ENCODE measurements around the gene XDH.

The XDH gene

GRCh38 chr2:31426096-31426495 is 11.6 kb upstream of the XDH start:
- Histone ChIP-seq H3K9me3 (ENCODE audit: insufficient read depth, low read depth, low read length) (peaks cover 5% of the 10 kb centered on the region), H3K27ac (ENCODE audit: low read length) (no peak overlapping the region), H3K36me3 (ENCODE audit: insufficient read depth, low read depth, low read length) (no peaks in the 10 kb centered on the region), H3K4me1 (ENCODE audit: insufficient read depth, low read length) (no peaks in the 10 kb centered on the region), H3K27me3 (ENCODE audit: insufficient read depth, low read length) (no peaks in the 10 kb centered on the region), H3K4me3 (ENCODE audit: low read length) (no peak overlapping the region), H3K9ac (ENCODE audit: low read depth, low read length) (no peak overlapping the region)

GRCh38 chr2:31421634-31422033 is 7.1 kb upstream of the XDH start:
- H3K36me3 ChIP-seq (ENCODE audit: insufficient read depth, low read depth, low read length), result no peaks in the 10 kb centered on the region
- no peak overlapping the region for H3K4me3 ChIP-seq (ENCODE audit: low read length)
- H3K27me3 ChIP-seq (ENCODE audit: insufficient read depth, low read length), result no peaks in the 10 kb centered on the region
- peaks cover 5% of the 10 kb centered on the region for H3K9me3 ChIP-seq (ENCODE audit: insufficient read depth, low read depth, low read length)
- no peaks in the 10 kb centered on the region for H3K4me1 ChIP-seq (ENCODE audit: insufficient read depth, low read length)
- H3K9ac ChIP-seq (ENCODE audit: low read depth, low read length), result no peak overlapping the region
- no peak overlapping the region for H3K27ac ChIP-seq (ENCODE audit: low read length)

GRCh38 chr2:31420936-31421335 is 6.4 kb upstream of the XDH start:
- Histone ChIP-seq H3K9me3 (ENCODE audit: insufficient read depth, low read depth, low read length) (peaks cover 5% of the 10 kb centered on the region), H3K36me3 (ENCODE audit: insufficient read depth, low read depth, low read length) (no peaks in the 10 kb centered on the region), H3K9ac (ENCODE audit: low read depth, low read length) (no peak overlapping the region), H3K4me1 (ENCODE audit: insufficient read depth, low read length) (no peaks in the 10 kb centered on the region), H3K4me3 (ENCODE audit: low read length) (no peak overlapping the region), H3K27ac (ENCODE audit: low read length) (no peak overlapping the region), H3K27me3 (ENCODE audit: insufficient read depth, low read length) (no peaks in the 10 kb centered on the region)

- no peaks in the 10 kb centered on the region for H3K27me3 ChIP-seq (ENCODE audit: insufficient read depth, low read length)
- no peaks in the 10 kb centered on the region for H3K36me3 ChIP-seq (ENCODE audit: insufficient read depth, low read depth, low read length)
- no peak overlapping the region for H3K4me3 ChIP-seq (ENCODE audit: low read length)
- no peak overlapping the region for H3K27ac ChIP-seq (ENCODE audit: low read length)
- H3K4me1 ChIP-seq (ENCODE audit: insufficient read depth, low read length), result no peaks in the 10 kb centered on the region
- peaks cover 5% of the 10 kb centered on the region for H3K9me3 ChIP-seq (ENCODE audit: insufficient read depth, low read depth, low read length)
- no peak overlapping the region for H3K9ac ChIP-seq (ENCODE audit: low read depth, low read length)
Measured at GRCh38 chr2:31419386-31419785, 4.8 kb upstream of the XDH start.

- H3K4me1 ChIP-seq (ENCODE audit: insufficient read depth, low read length), result no peaks in the 10 kb centered on the region
- H3K4me3 ChIP-seq (ENCODE audit: low read length), result no peak overlapping the region
Measured at GRCh38 chr2:31415421-31415820, 879 bp upstream of the XDH start.

GRCh38 chr2:31413862-31414550 is 536 bp downstream of the XDH start:
- Histone ChIP-seq H3K4me3 (ENCODE audit: low read length) (no peak overlapping the region), H3K9ac (ENCODE audit: low read depth, low read length) (no peak overlapping the region), H3K9me3 (ENCODE audit: insufficient read depth, low read depth, low read length) (no peaks in the 10 kb centered on the region; the same call in 1 of the 2 replicates), H3K27me3 (ENCODE audit: insufficient read depth, low read length) (no peaks in the 10 kb centered on the region), H3K27ac (ENCODE audit: low read length) (no peak overlapping the region), H3K4me1 (ENCODE audit: insufficient read depth, low read length) (no peaks in the 10 kb centered on the region), H3K36me3 (ENCODE audit: insufficient read depth, low read depth, low read length) (no peaks in the 10 kb centered on the region)

More at GRCh38 chr2:31415421-31415820, 879 bp upstream of the XDH start:
- Histone ChIP-seq H3K36me3 (ENCODE audit: insufficient read depth, low read depth, low read length) (no peaks in the 10 kb centered on the region), H3K9me3 (ENCODE audit: insufficient read depth, low read depth, low read length) (no peaks in the 10 kb centered on the region; the same call in 1 of the 2 replicates), H3K27ac (ENCODE audit: low read length) (no peak overlapping the region), H3K9ac (ENCODE audit: low read depth, low read length) (no peak overlapping the region), H3K27me3 (ENCODE audit: insufficient read depth, low read length) (no peaks in the 10 kb centered on the region)

- H3K36me3 ChIP-seq (ENCODE audit: insufficient read depth, low read depth, low read length), result no peaks in the 10 kb centered on the region
- no peaks in the 10 kb centered on the region for H3K4me1 ChIP-seq (ENCODE audit: insufficient read depth, low read length)
- H3K27me3 ChIP-seq (ENCODE audit: insufficient read depth, low read length), result no peaks in the 10 kb centered on the region
- no peak overlapping the region for H3K9ac ChIP-seq (ENCODE audit: low read depth, low read length)
- H3K9me3 ChIP-seq (ENCODE audit: insufficient read depth, low read depth, low read length), result no peaks in the 10 kb centered on the region; the same call in 1 of the 2 replicates
- H3K4me3 ChIP-seq (ENCODE audit: low read length), result no peak overlapping the region
- no peak overlapping the region for H3K27ac ChIP-seq (ENCODE audit: low read length)
Measured at GRCh38 chr2:31413025-31413424, 1.5 kb downstream of the XDH start.

- H3K36me3 ChIP-seq (ENCODE audit: insufficient read depth, low read depth, low read length), result no peaks in the 10 kb centered on the region
- no peak overlapping the region for H3K9ac ChIP-seq (ENCODE audit: low read depth, low read length)
- H3K27me3 ChIP-seq (ENCODE audit: insufficient read depth, low read length), result no peaks in the 10 kb centered on the region
- H3K27ac ChIP-seq (ENCODE audit: low read length), result no peak overlapping the region
- no peak overlapping the region for H3K4me3 ChIP-seq (ENCODE audit: low read length)
- H3K9me3 ChIP-seq (ENCODE audit: insufficient read depth, low read depth, low read length), result no peaks in the 10 kb centered on the region; the same call in 1 of the 2 replicates
- no peaks in the 10 kb centered on the region for H3K4me1 ChIP-seq (ENCODE audit: insufficient read depth, low read length)
Measured at GRCh38 chr2:31411771-31412170, 2.8 kb downstream of the XDH start.

GRCh38 chr2:31406593-31407385 is 7.8 kb downstream of the XDH start:
- H3K27ac ChIP-seq (ENCODE audit: low read length), result no peak overlapping the region
- no peak overlapping the region for H3K4me3 ChIP-seq (ENCODE audit: low read length)
- no peaks in the 10 kb centered on the region; the same call in 1 of the 2 replicates for H3K9me3 ChIP-seq (ENCODE audit: insufficient read depth, low read depth, low read length)
- H3K9ac ChIP-seq (ENCODE audit: low read depth, low read length), result no peak overlapping the region
- peaks cover 3% of the 10 kb centered on the region; the same call in 1 of the 2 replicates for H3K4me1 ChIP-seq (ENCODE audit: insufficient read depth, low read length)
- no peaks in the 10 kb centered on the region for H3K27me3 ChIP-seq (ENCODE audit: insufficient read depth, low read length)
- H3K36me3 ChIP-seq (ENCODE audit: insufficient read depth, low read depth, low read length), result no peaks in the 10 kb centered on the region

GRCh38 chr2:31404827-31405226 is 9.7 kb downstream of the XDH start:
- Histone ChIP-seq H3K9me3 (ENCODE audit: insufficient read depth, low read depth, low read length) (no peaks in the 10 kb centered on the region), H3K4me1 (ENCODE audit: insufficient read depth, low read length) (peaks cover 10% of the 10 kb centered on the region), H3K36me3 (ENCODE audit: insufficient read depth, low read depth, low read length) (no peaks in the 10 kb centered on the region), H3K9ac (ENCODE audit: low read depth, low read length) (no peak overlapping the region), H3K4me3 (ENCODE audit: low read length) (no peak overlapping the region), H3K27ac (ENCODE audit: low read length) (no peak overlapping the region), H3K27me3 (ENCODE audit: insufficient read depth, low read length) (no peaks in the 10 kb centered on the region)

- H3K9ac ChIP-seq (ENCODE audit: low read depth, low read length), result no peak overlapping the region
- no peaks in the 10 kb centered on the region for H3K27me3 ChIP-seq (ENCODE audit: insufficient read depth, low read length)
- H3K4me1 ChIP-seq (ENCODE audit: insufficient read depth, low read length), result peaks cover 10% of the 10 kb centered on the region
- no peak overlapping the region for H3K27ac ChIP-seq (ENCODE audit: low read length)
- no peak overlapping the region for H3K4me3 ChIP-seq (ENCODE audit: low read length)
- H3K9me3 ChIP-seq (ENCODE audit: insufficient read depth, low read depth, low read length), result no peaks in the 10 kb centered on the region
- H3K36me3 ChIP-seq (ENCODE audit: insufficient read depth, low read depth, low read length), result no peaks in the 10 kb centered on the region
Measured at GRCh38 chr2:31404302-31404701, 10.2 kb downstream of the XDH start.

GRCh38 chr2:31402388-31402787 is 12.2 kb downstream of the XDH start:
- H3K27me3 ChIP-seq (ENCODE audit: insufficient read depth, low read length), result no peaks in the 10 kb centered on the region
- H3K27ac ChIP-seq (ENCODE audit: low read length), result no peak overlapping the region
- H3K36me3 ChIP-seq (ENCODE audit: insufficient read depth, low read depth, low read length), result no peaks in the 10 kb centered on the region
- peaks cover 10% of the 10 kb centered on the region for H3K4me1 ChIP-seq (ENCODE audit: insufficient read depth, low read length)
- H3K9me3 ChIP-seq (ENCODE audit: insufficient read depth, low read depth, low read length), result no peaks in the 10 kb centered on the region
- H3K4me3 ChIP-seq (ENCODE audit: low read length), result no peak overlapping the region
- no peak overlapping the region for H3K9ac ChIP-seq (ENCODE audit: low read depth, low read length)
